HG03196 (cell line): ENCODE measurements around the gene IBTK.

ENCODE experiments used
- ATAC-seq: cut with Tn5 transposase; IDR thresholded peaks from one replicate; pipeline ENCODE4 v1.9.1; 2021; ENCODE audit not compliant: unreplicated experiment

Gene IBTK

DNA sequence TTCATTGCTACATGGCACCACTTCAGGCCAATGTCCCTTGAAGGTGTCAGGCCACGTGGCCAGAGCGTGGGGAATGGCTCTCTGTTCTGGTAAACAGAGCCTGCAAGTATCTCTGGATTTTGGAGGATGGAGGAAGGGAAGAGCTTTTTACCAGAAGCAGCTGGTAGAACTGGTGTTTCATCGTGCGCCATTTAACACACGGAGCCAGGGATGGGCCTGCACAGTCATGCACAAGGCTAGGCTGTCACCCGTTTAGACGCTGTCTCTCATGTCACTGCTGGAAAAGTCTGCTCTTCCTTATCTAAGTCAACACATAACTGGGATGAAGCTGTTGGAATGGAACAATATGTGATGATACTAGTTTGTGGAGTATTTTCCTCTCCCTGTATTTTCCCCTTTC, 123.9 kb downstream of the IBTK start:
- ATAC-seq, result no peak
